Measurements from ENCODE around the gene FITM2. TPM values are rescaled to one million over a fixed set of nuclear protein-coding genes. Genes with fewer than 3 reads are reported as not detected.

Gene FITM2
- total and polyA plus RNA-seq, 2 donors (not counting 1 experiment from before 2014, with no cell fraction given): 2.0 to 4.3 TPM

DNA sequence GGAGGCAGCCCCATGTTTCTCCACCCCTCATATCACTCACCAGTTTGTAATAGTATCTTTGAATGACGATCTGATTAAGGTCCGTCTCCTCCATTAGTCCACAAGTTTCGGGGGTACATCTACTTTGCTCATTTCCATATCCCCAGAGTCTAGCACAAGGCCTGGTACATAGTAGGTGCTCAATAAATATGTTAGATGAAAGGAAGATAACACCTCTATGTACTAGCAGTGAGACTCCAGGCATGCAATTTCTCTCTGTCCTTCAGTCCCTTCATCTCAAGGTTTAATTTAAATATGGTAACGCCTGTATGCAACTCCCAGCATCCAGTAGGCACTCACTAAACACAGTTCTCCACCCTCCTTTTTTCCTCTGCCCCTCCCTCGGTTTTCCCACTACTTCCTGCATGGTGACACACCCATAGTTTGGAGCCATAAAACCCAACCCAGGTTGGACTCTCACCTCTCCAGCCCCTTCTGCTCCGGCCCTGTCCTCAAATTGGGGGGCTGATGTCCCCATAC lies 44.0 kb upstream of the FITM2 start:
- intact Hi-C loops (cut with micrococcal nuclease): no loop called here

DNA sequence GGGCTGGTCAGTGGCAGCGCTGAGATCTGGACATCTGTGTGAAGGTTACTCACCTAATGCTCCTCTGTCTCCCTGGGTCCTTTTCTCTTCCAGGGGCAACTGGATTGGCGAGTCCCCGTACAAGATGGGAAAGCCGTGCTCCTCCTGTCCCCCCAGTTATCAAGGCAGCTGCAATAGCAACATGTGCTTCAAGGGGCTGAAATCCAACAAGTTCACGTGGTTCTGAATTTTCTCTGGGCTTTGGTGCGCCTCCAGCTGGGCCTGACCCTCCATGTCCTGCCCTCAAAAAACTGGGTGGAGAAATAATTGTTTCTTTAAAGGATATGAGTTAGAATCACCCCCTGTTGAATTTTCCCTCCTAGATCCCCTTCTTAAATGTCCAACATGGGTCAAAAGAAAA lies 39.6 kb upstream of the FITM2 start:
- Mint-ChIP-seq H3K27me3 (peaks cover 20% of the 10 kb centered on the region), H3K27ac (no peak overlapping the region), H3K4me3 (no peak overlapping the region), H3K9me3 (ENCODE audit: insufficient read depth) (no peaks in the 10 kb centered on the region), H3K4me1 (no peaks in the 10 kb centered on the region)
- Histone ChIP-seq H3K4me1 (ENCODE audit: control insufficient read depth in 2 of 2, insufficient read depth in 2 of 2, low read length in 2 of 2) (no peaks in the 10 kb centered on the region), H3K27ac (ENCODE audit: low read length in 2 of 2) (no peak overlapping the region), H3K9ac (ENCODE audit: low read length) (no peak overlapping the region), H2AFZ (ENCODE audit: insufficient read depth, low read depth, low read length, poor library complexity, severe bottlenecking) (no peak overlapping the region), H3K9me3 (ENCODE audit: control extremely low read depth in 1 of 3, control insufficient read depth in 2 of 3, insufficient read depth in 1 of 3, low read length in 2 of 3) (peaks cover 0 to 3% (median 0%) of the 10 kb centered on the region in 3 donors), H3K27me3 (replicated peaks in 1 of 4; ENCODE audit: control extremely low read depth in 1 of 4, control insufficient read depth in 3 of 4, insufficient read depth in 4 of 4, low read length in 3 of 4) (peaks cover 0 to 4% (median 0%) of the 10 kb centered on the region in 4 experiments), H4K20me1 (ENCODE audit: control insufficient read depth, insufficient read depth, low read length, poor library complexity, severe bottlenecking) (no peaks in the 10 kb centered on the region), H3K4me2 (replicated peaks; ENCODE audit: low read depth, low read length, poor library complexity, severe bottlenecking) (no peak overlapping the region), H3K36me3 (replicated peaks in 1 of 2; ENCODE audit: control extremely low read depth in 1 of 2, control insufficient read depth in 1 of 2, extremely low read depth in 1 of 2, insufficient read depth in 2 of 2, low read length in 1 of 2) (no peaks in the 10 kb centered on the region), H3K4me3 (ENCODE audit: control extremely low read depth in 1 of 5, extremely low read depth in 1 of 5, insufficient read depth in 1 of 5, low read depth in 2 of 5, low read length in 4 of 5) (no peak overlapping the region), H3K79me2 (ENCODE audit: control insufficient read depth, insufficient read depth, low read length) (no peaks in the 10 kb centered on the region)
- POLR2A ChIA-PET: no interaction called here
- intact Hi-C loops (cut with micrococcal nuclease): no loop called here
- no peak for TF ChIP-seq EZH2 (IDR thresholded peaks at IDR 0.05; ENCODE audit: borderline replicate concordance, insufficient read depth, low read depth, low read length, poor library complexity, severe bottlenecking)
- TF ChIP-seq, protein P1, sequence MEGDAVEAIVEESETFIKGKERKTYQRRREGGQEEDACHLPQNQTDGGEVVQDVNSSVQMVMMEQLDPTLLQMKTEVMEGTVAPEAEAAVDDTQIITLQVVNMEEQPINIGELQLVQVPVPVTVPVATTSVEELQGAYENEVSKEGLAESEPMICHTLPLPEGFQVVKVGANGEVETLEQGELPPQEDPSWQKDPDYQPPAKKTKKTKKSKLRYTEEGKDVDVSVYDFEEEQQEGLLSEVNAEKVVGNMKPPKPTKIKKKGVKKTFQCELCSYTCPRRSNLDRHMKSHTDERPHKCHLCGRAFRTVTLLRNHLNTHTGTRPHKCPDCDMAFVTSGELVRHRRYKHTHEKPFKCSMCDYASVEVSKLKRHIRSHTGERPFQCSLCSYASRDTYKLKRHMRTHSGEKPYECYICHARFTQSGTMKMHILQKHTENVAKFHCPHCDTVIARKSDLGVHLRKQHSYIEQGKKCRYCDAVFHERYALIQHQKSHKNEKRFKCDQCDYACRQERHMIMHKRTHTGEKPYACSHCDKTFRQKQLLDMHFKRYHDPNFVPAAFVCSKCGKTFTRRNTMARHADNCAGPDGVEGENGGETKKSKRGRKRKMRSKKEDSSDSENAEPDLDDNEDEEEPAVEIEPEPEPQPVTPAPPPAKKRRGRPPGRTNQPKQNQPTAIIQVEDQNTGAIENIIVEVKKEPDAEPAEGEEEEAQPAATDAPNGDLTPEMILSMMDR (IDR thresholded peaks at IDR 0.05): no peak
- DNase-seq: no peak
- 92% methylated on average over 6 of the region's 6 CpGs for WGBS (ENCODE audit: insufficient coverage)
- ATAC-seq (ENCODE audit: low read depth): no peak
- CTCF ChIA-PET: interaction anchor here (1.0 kb wide), 1 partner anchor 34 kb away, joined by 3 read pairs; no protein-coding TSS in a partner anchor

More for the DNA sequence above, 44.0 kb upstream of the FITM2 start:
- H3K27me3 ChIP-seq (replicated peaks in 1 of 4; ENCODE audit: control extremely low read depth in 1 of 4, control insufficient read depth in 3 of 4, insufficient read depth in 4 of 4, low read length in 3 of 4): peaks cover 0 to 4% (median 2%) of the 10 kb centered on the region in 4 experiments
- H3K9me3 ChIP-seq (ENCODE audit: control extremely low read depth in 1 of 3, control insufficient read depth in 2 of 3, insufficient read depth in 1 of 3, low read length in 2 of 3): peaks cover 0 to 4% (median 0%) of the 10 kb centered on the region in 3 donors
- no peaks in the 10 kb centered on the region for H3K4me1 Mint-ChIP-seq
- peaks cover 37% of the 10 kb centered on the region for H3K27me3 Mint-ChIP-seq
- no peaks in the 10 kb centered on the region for H3K36me3 ChIP-seq (replicated peaks in 1 of 2; ENCODE audit: control extremely low read depth in 1 of 2, control insufficient read depth in 1 of 2, extremely low read depth in 1 of 2, insufficient read depth in 2 of 2, low read length in 1 of 2)
- 85% methylated on average over 3 of the region's 6 CpGs for WGBS (ENCODE audit: insufficient coverage)
- ATAC-seq (ENCODE audit: low read depth): no peak
- ChIA-PET CTCF (no interaction called here), POLR2A (no interaction called here)
- TF ChIP-seq, protein P1 (IDR thresholded peaks at IDR 0.05): no peak
- TF ChIP-seq EZH2 (IDR thresholded peaks at IDR 0.05; ENCODE audit: borderline replicate concordance, insufficient read depth, low read depth, low read length, poor library complexity, severe bottlenecking): no peak
- H3K27ac ChIP-seq (ENCODE audit: low read length in 2 of 2): no peak overlapping the region
- no peak overlapping the region for H3K4me3 ChIP-seq (ENCODE audit: control extremely low read depth in 1 of 5, extremely low read depth in 1 of 5, insufficient read depth in 1 of 5, low read depth in 2 of 5, low read length in 4 of 5)
- H3K27ac Mint-ChIP-seq: no peak overlapping the region
- no peak overlapping the region for H3K4me3 Mint-ChIP-seq
- no peaks in the 10 kb centered on the region for H3K4me1 ChIP-seq (ENCODE audit: control insufficient read depth in 2 of 2, insufficient read depth in 2 of 2, low read length in 2 of 2)
- H4K20me1 ChIP-seq (ENCODE audit: control insufficient read depth, insufficient read depth, low read length, poor library complexity, severe bottlenecking): no peaks in the 10 kb centered on the region
- H3K9me3 Mint-ChIP-seq (ENCODE audit: insufficient read depth): no peaks in the 10 kb centered on the region
- H3K9ac ChIP-seq (ENCODE audit: low read length): no peak overlapping the region
- H3K79me2 ChIP-seq (ENCODE audit: control insufficient read depth, insufficient read depth, low read length): no peaks in the 10 kb centered on the region
- no peak for DNase-seq
- no peak overlapping the region for H2AFZ ChIP-seq (ENCODE audit: insufficient read depth, low read depth, low read length, poor library complexity, severe bottlenecking)
- no peak overlapping the region for H3K4me2 ChIP-seq (replicated peaks; ENCODE audit: low read depth, low read length, poor library complexity, severe bottlenecking)
